Superior temporal gyrus (tissue), 1 donor: ENCODE results near the gene STAB1.

Source experiments
- DNase-seq: peaks from one replicate; pipeline ENCODE4 v3.0.0-alpha.2; 2016; ENCODE audit errors: extremely low spot score

STAB1 gene

DNA sequence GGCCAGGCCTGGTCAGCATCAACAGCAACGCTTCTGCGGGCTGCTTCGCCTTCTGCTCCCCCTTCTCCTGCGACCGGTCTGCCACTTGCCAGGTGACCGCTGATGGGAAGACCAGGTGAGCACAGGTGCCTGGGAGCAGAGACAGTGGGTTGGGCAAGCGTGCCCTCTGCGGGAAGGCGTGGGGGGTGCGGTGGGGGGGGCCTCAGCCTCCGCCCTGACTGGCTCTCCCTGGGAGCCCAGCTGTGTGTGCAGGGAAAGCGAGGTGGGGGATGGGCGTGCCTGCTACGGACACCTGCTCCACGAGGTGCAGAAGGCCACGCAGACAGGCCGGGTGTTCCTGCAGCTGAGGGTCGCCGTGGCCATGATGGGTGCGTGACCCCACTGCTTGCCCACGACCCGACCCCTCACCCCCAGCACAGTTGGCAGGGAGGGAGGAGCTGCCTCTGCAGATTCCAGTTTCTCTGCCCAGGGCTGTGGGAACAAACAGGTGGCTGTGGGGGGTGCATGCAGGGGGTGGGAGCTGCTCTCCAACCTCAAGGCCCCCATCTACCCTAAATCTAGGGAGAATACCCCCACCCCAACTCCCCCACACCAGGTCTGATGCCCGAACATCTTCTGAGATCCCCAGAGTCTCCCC is 8.8 kb downstream of the STAB1 start:
- DNase-seq = no peak

DNA sequence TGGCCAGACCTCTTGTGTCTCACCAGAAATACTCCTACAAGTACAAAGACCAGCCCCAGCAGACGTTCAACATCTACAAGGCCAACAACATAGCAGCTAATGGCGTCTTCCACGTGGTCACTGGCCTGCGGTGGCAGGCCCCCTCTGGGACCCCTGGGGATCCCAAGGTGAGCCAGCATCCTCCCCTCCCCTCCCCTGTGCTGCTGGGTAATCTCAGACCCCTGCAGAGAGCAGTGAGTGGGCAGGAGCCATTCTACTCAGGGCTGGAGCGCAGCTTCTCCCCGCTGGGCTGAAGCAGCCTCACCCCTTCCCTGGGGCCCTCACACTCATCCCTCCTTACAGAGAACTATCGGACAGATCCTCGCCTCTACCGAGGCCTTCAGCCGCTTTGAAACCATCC is 9.8 kb downstream of the STAB1 start:
- DNase-seq = no peak

DNA sequence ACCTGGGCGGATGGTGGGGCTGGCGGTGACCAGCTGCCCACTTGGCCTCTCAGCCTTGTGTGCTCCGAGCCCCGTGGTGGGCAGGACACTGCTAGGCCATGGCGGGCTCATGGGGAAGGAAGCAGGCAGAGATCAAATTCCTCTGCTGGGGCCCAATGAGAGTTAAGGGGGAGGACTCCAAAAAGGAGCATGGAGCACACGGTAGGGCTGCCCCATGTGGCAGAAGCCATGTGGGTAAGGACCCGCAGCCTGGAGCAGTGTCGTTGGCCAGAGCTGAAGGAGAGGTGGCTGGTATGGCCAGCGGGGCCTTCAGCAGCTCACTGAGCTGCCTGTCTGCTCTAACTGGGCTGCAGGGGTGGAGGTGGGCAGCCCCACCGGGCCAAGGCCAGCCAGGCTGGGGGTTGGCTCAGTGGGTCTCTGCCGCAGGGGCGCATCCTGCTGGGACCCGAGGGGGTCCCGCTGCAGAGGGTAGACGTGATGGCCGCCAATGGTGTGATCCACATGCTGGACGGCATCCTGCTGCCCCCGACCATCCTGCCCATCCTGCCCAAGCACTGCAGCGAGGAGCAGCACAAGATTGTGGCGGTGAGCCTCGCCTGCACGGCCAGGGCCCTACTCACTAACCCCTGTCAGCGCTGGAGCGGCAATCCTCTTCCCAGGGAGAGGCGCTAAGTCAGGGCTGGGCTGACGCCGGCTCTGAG is 11.3 kb downstream of the STAB1 start:
- DNase-seq = no peak

DNA sequence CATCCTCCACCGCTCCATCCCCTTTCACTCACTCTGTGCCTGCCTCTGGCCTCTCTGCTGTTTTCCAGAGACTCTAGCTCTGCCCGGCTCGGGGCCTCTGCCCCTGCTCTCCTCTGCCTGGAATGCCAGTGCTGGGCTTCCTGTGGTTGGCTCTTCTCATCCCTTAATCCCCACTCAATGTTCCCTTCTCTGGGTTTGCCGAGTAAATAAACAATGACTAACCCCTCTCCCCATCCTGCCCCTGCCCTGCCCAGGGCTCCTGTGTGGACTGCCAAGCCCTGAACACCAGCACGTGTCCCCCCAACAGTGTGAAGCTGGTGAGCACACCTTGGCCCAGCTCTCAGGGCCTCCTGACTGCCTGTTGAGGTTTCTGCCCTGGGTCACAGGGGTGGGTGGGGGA is 12.2 kb downstream of the STAB1 start:
- no peak for DNase-seq

DNA sequence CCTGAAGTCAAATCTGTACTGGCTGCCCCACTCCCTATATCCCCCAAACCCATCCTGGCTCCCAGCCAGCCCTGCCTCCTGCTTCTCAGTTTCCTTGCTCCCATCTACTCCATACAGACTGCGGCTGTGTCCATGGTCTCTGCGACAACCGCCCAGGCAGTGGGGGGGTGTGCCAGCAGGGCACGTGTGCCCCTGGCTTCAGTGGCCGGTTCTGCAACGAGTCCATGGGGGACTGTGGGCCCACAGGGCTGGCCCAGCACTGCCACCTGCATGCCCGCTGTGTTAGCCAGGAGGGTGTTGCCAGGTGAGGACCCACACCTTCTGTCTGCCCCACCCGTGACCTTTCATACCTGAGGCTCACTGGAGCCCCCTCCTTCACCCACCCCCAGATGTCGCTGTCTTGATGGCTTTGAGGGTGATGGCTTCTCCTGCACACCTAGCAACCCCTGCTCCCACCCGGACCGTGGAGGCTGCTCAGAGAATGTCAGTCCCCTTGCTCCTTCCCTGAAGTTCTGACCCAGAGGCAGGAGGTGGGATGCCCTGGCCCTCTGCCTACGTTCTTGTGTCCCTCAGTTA is 14.7 kb downstream of the STAB1 start:
- DNase-seq = no peak

DNA sequence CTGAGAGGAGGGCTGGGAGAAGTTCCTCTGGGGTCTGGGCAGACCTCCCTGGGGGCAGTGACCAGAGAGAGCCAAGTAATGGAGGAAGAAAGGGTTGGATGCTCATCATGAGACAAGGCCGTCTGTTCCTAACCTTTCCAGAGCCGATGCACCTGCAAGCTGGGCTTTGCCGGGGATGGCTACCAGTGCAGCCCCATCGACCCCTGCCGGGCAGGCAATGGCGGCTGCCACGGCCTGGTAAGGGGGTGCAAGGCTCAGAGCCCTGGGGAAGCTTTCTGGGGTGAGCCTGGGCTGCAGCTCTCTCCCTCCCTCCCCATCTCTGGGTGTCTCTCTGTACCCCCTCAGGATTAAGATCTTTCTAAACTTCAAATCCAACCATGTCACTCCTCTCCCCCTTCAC is 16.4 kb downstream of the STAB1 start:
- no peak for DNase-seq

DNA sequence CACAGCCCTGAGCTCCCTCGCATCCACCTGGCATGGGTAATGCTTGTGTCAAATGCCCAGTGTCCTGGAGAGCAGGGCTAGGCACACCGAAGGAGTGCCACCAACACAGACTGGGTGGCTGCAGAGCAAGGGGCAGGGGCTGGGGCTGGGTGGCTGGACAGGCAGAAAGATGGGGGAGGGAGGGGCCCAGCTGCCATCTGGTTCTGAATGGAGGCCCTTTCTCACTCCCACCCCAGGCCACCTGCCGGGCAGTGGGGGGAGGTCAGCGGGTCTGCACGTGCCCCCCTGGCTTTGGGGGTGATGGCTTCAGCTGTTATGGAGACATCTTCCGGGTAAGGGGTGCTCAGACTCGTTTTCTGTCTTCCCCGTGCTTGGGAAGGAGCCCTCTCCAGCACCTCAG is 17.0 kb downstream of the STAB1 start:
- no peak for DNase-seq

DNA sequence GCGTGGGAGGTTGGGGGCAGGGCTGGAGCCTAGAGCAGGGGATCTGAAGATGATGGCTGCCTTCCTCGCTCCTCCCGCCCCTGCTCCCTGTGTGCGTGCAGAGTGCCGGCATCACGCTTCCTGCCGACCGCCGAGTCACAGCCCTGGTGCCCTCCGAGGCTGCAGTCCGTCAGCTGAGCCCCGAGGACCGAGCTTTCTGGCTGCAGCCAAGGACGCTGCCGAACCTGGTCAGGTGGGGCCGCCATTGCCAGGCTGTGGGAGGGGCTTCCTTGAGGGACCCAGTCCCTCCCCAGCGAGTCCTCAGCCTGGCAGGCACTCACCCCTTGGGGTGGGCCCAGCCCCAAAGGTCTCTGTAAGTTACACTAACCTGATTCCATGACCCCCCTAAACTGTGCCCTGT is 17.6 kb downstream of the STAB1 start:
- no peak for DNase-seq

DNA sequence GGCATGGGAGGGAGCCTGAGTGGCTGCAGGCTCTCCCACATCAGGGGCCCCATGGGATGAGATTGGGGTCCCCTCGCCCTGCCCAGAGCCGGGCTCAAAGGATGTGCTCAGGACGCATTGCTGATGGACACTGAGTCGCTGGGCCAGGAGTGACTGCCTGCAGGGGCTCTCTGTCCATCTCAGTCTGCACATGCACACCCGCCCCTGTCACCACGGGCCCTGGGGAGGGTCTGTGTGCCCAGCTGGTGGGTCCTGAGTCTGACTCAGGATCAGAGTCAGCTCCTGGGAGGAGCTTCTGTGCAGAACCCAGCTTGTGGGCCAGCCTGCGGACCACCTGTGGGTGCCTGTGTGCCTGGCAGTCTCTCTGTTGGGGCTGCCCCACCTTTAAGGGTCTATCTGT is 18.1 kb downstream of the STAB1 start:
- no peak for DNase-seq

DNA sequence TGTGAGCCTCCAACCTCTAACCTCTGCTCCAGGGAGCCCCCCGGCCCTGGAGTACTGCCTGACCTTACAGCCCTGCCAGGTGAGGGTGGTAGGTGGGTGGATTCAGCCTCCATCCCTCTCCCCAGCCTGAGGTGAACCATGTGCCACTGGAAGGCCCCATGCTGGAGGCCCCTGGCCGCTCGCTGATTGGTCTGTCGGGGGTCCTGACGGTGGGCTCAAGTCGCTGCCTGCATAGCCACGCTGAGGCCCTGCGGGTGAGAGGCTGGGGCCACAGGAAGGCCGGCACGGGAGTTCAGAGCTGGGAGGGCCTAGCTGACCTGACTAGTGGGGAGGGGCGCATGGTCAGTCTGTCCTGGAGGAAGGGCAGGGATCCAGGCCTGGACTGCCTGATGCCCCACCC is 19.4 kb downstream of the STAB1 start:
- no peak for DNase-seq

DNA sequence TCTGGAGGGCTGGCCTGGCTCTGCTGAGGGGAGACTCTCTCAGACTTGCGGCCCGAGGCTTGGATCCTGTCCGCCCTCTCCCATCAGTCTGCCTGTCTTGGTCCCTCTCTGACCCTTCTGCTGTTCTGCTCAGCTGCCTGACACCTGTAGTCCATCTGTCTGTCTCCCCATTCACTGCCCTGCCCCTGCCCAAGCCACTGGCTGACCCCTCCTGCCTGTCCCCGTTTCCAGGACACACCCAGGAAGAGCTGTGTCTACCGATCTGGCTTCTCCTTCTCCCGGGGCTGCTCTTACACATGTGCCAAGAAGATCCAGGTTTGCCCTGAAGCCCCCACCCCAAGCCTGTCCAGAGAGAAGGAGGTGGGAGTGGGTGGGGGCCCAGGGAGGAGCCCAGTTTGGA is 20.1 kb downstream of the STAB1 start:
- DNase-seq = no peak

DNA sequence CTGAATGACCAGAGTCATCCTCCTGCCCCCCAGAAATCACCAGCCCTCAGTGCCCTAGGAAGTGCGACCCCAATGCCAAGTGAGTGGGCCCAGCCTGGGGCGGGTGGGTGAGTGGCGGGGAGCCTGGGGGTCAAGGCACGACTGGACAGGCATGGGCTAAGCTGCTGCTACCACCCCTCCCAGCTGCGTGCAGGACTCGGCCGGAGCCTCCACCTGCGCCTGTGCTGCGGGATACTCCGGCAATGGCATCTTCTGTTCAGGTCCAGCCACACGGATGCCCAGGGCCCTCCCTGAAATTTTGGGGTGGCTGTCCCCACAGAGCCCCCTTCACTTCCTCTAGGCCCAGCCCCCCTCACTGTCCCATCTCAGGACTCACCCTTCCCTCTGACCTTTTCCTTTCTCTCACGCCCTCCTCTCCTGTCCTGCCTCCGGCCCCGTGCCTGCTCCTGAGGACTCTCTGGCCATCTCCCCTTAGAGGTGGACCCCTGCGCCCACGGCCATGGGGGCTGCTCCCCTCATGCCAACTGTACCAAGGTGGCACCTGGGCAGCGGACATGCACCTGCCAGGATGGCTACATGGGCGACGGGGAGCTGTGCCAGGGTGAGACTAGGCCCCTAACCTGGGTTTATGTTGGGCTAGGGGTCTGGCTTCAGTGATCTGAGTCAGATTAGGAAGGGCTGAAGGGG is 21.5 kb downstream of the STAB1 start:
- no peak for DNase-seq

DNA sequence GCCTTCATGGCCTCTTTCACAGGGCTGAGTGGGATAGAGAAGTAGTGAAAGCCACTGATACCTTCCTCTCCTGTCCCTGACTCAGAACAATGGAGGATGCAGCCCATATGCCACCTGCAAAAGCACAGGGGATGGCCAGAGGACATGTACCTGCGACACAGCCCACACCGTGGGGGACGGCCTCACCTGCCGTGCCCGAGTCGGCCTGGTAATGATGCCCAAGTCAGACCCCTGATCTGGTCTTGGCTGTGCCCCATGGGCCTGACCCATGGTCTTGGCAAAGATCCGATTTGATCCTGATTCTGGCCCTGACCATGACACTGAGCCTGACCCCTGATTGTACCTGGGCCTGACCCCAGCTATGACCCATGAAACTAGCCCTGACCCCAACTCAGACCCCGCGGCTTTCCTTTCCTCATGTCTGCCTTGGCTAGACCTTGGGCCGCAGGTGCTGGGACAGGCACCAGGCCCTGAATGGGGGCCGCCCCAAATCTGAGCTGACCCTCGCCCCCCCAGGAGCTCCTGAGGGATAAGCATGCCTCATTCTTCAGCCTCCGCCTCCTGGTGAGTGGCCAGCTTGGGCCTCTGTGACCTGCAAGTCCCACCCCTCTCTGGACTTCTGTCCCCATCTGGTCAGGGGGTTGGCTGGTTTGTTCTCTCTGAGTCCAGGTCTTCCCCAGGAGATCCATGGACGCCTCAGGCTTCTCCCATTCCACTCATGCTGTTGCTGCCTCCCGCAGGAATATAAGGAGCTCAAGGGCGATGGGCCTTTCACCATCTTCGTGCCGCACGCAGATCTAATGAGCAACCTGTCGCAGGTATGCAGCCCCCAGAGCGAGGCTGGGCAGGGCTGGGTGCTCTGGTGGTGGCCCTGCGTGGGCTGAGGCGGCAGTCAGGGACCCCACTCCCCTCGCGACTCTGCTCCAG is 22.9 kb downstream of the STAB1 start:
- no peak for DNase-seq

DNA sequence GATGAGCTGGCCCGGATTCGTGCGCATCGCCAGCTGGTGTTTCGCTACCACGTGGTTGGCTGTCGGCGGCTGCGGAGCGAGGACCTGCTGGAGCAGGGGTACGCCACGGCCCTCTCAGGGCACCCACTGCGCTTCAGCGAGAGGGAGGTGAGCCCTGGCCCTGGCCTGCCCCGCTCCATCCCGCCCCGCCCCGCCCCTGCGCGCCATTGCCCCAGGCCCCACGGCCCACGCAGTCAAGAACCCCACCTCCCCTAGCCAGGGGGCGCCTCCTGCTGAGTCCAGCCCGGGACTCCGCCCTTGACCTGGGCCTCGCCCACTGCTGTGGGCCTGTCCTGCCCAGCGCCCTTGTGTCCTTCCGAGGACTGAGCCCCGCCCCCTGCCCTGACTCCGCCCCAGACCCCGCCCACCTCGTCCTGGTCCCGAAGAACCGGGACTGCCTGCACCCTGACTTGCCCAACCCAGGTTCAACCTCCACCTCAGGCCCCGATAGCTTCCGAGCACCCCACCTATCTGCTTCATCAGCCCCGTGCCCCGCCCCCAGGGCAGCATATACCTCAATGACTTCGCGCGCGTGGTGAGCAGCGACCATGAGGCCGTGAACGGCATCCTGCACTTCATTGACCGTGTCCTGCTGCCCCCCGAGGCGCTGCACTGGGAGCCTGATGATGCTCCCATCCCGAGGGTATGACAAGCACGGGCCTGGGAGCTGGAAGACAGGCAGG is 23.7 kb downstream of the STAB1 start:
- no peak for DNase-seq

DNA sequence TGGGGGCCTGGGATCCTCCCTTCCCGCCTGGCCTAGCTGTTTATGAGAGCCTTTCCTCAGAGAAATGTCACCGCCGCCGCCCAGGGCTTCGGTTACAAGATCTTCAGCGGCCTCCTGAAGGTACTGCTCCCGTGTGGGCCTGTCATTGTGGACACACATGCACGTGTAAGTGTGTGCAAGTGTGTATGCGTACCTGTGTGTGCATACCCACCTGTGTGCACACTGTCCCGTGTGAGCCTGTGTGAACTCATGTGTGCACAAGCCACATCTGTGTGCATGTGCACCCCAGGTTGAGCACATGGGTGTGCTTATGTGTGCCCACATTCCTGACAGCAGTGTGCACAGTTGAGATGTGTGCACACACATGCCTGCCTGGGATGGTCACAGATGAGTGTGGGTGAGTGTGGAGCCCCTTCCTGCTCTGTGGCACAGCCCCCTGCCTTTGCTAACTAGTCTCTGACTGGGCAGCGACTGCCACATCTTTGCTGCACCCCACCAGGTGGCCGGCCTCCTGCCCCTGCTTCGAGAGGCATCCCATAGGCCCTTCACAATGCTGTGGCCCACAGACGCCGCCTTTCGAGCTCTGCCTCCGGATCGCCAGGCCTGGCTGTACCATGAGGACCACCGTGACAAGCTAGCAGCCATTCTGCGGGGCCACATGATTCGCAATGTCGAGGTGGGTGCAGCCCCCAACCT is 24.5 kb downstream of the STAB1 start:
- DNase-seq = no peak

DNA sequence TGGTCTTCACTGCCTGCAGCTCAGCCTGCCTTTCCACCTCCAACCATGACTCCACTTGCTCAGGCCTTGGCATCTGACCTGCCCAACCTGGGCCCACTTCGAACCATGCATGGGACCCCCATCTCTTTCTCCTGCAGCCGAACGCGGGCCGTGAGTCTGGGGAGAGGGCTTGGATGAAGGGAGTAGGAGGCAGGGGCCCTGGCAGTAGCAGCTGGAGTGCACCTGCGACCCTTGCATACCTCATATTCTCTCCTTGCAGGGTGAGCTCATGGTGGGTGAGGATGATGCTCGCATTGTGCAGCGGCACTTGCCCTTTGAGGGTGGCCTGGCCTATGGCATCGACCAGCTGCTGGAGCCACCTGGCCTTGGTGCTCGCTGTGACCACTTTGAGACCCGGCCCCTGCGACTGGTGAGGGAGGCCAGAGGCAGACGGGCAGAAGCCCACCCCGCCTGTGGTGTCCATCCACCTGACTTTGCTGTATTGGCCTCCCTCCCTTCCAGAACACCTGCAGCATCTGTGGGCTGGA is 25.1 kb downstream of the STAB1 start:
- DNase-seq = no peak

DNA sequence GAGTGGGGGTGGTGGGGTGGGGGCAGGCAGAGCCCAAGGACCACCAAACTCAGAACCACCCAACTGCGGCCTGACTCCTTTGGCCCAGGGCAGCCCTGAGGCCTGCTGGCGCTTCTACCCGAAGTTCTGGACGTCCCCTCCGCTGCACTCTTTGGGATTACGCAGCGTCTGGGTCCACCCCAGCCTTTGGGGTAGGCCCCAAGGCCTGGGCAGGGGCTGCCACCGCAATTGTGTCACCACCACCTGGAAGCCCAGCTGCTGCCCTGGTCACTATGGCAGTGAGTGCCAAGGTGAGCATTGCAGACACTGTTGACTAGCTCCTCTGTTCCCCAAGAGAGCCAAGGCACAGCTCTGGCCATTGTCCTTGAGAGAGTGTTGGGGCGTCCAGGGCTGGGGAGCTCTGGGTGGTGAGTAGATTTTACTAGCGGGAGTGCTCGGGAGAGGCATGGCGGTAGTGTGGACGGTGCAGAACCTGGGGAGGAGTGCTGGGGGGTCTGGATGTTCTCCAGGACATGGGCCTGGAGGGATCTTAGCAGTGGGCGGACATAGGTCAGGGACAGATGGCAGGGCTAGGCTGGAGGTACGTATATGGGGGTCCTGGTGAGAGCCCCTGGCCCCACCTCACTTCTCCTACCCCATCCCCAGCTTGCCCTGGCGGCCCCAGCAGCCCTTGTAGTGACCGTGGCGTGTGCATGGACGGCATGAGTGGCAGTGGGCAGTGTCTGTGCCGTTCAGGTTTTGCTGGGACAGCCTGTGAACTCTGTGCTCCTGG is 25.8 kb downstream of the STAB1 start:
- no peak for DNase-seq

DNA sequence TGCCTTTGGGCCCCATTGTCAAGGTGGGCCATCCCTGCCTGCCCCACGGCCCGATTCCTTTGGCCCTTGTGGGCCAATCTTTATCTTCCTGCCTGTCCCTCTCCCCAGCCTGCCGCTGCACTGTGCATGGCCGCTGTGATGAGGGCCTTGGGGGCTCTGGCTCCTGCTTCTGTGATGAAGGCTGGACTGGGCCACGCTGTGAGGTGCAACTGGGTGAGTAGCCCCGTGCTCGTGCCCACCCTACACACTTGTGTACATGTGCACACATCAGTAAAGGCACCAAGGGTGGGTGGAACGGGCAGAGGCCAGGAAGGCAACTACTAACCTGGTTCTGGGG is 26.3 kb downstream of the STAB1 start:
- no peak for DNase-seq

DNA sequence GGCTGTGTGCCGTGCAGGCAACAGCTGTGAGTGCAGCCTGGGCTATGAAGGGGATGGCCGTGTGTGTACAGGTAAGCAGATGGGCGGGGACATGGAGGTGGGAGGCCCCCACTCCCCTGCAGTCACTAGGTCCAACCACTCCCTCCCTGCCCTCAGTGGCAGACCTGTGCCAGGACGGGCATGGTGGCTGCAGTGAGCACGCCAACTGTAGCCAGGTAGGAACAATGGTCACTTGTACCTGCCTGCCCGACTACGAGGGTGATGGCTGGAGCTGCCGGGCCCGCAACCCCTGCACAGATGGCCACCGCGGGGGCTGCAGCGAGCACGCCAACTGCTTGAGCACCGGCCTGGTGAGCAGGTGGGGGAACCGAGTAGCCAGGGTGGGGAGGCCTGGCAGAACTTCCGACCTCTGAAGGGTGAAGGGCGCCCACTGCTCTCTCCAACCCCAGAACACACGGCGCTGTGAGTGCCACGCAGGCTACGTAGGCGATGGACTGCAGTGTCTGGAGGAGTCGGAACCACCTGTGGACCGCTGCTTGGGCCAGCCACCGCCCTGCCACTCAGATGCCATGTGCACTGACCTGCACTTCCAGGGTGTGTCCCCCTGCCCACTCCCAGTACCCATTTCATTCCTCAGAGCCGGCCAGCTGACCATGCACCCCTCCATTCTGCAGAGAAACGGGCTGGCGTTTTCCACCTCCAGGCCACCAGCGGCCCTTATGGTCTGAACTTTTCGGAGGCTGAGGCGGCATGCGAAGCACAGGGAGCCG is 26.9 kb downstream of the STAB1 start:
- DNase-seq = no peak
